Measurements from ENCODE around the gene HOXA3.

HOXA3 gene

GRCh38 chr7:27132978-27133377 lies 19.4 kb downstream of the HOXA3 start:
- in situ Hi-C loops (cut with MboI; ENCODE audit: low sequenced_read_pairs) = no loop called here

- in situ Hi-C loops (cut with MboI; ENCODE audit: low sequenced_read_pairs) = no loop called here
Observed at GRCh38 chr7:27132214-27132613, 20.2 kb downstream of the HOXA3 start.

GRCh38 chr7:27131390-27131819 lies 21.0 kb downstream of the HOXA3 start:
- in situ Hi-C loops (cut with MboI; ENCODE audit: low sequenced_read_pairs) = no loop called here

DNA sequence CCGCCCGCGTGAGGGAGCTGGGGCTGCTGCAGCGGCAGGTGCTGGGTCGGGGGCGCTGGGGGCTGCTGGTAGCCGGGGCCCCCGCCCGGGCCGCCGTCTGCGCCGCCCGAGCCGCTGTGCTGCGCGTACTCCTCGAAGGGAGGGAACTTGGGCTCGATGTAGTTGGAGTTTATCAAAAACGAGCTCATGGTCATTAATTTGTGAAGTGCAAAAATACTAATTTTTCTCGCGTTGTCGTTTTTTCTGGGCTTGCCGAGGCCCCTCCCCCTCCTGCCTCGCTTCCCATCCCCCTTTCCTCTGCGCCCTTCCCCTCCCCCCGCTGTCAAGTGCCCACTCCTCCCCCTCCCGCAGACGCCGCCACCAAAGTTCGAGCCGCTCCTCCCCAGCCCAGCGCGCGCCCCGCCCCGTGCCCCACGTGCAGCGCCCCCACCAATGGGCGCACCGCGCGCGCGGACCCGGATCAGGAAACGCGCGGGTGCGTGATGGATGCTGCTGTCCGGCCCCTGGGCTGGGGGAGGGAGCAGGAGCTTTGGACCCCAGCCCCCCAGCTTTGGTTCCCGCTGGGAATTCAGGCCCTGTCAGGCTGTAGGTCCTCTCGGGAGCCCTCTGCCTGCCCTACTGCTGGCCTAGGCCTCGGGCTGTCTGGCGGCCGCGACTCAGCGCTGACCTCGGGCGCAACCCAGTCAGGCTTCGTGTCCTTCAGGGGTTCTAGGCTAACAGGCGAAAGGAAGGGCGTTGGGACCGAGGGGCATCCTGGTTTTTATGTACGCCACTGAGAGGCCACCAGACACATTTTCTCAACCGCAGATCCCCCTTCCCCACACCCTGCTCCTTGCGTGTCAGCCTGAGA lies 21.6 kb downstream of the HOXA3 start, which contains the start of gene HOXA4:
HOXA4 (minus strand) TSS at position 218 of the 850 bp plus-strand sequence; CDS start at position 194, 24 bp downstream.
- in situ Hi-C loops (cut with MboI; ENCODE audit: low sequenced_read_pairs) = no loop called here

DNA sequence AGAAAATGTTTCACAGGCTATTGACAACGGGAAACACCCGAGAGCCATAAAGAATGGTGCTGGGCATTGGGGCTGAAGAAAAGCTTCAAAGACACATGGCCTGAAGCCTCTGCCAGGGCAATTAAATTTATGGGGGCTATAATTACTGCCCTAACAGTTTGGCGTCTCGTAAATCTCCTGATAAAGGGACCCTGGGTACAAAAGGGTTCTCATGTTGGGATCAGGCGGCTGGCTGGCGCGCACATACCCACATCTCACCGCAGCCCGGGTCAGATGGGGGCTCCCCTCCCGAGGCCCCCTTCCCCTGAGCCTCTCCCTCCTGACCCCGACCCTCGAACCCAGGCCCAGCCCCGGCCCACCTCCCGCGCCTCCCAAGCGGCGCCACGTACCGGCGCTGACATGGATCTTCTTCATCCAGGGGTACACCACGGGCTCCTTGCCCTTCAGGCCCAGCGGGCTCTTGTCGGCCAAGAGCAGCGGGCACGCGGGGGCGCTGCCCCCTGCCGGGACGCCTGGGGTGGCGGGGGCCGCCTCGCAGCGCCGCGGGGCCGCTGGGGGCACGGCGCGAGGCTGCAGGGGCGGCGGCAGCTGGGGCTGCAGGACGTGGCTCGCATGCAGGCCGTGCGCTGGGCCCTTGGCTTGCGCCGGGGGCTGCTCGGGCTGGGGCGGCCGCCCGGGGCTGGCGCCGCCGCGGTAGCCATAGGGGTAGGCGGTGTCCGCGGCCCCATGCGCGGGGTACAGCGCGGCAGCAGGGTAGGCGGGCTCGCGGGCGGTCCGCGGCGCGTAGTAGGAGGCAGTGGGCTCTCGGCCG lies 22.4 kb downstream of the HOXA3 start:
- in situ Hi-C loops (cut with MboI; ENCODE audit: low sequenced_read_pairs) = no loop called here

- in situ Hi-C loops (cut with MboI; ENCODE audit: low sequenced_read_pairs) = no loop called here
Observed at GRCh38 chr7:27128776-27129728, 23.3 kb downstream of the HOXA3 start.

- in situ Hi-C loops (cut with MboI; ENCODE audit: low sequenced_read_pairs) = no loop called here
Observed at GRCh38 chr7:27128034-27128433, 24.3 kb downstream of the HOXA3 start.

- in situ Hi-C loops (cut with MboI; ENCODE audit: low sequenced_read_pairs) = no loop called here
Observed at GRCh38 chr7:27126596-27127327, 25.6 kb downstream of the HOXA3 start.

DNA sequence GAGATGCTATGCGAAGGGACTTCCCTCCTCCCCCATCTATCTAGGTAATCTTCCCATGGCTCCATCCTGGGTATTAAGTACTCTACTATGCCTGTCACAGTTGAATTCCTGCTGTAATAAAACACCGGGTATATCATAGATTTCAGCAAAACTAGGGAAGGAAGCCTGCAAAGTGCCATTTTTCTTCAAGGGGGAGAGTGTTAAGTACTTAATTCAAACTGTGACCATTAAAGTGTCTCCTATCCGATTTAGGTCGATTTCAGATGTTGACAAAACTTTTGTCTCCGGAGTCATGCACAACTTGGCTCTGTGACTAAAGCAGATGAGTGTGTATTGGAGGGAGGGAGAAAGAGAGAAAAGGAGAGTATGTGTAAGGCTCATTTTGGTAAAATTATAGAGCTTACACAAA lies 26.4 kb downstream of the HOXA3 start:
- in situ Hi-C loops (cut with MboI; ENCODE audit: low sequenced_read_pairs) = no loop called here

DNA sequence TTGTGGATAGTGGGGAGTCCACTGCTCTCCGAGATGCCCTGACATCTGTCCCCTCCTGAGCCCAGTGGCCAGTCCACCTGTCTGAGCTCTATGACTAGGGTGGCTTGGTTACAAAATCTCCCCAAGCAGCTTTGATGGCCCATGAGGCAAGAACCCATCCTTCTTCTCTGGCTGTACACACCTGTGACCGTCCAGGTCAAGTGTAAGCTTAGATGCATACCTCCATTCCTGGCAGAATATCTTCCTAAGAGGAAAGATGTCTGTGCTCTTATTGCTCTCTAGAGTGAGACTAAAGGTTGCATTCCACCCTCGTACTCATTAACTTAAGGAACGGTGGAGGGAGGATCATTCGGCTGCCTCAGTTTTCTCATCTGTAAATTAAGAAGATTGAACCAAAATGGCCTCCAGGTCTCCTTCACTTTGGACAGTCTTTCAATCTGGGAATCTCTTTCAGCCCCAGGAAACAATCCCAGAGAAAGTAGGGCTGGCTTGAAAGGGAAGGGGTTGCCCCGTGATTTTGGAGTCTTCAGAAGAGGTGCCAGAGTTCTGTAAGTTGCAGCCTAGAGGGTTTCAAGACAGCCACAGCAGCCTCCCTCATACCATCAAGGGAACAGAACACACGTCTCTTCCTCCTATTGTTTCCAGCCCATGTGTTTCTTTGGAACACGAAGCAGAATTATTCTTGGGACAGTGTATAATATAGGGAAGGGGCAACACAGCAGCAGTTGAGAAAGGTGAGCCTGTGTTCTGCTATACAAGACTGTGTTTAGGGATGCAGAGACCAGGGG lies 27.3 kb downstream of the HOXA3 start:
- in situ Hi-C loops (cut with MboI; ENCODE audit: low sequenced_read_pairs) = no loop called here

DNA sequence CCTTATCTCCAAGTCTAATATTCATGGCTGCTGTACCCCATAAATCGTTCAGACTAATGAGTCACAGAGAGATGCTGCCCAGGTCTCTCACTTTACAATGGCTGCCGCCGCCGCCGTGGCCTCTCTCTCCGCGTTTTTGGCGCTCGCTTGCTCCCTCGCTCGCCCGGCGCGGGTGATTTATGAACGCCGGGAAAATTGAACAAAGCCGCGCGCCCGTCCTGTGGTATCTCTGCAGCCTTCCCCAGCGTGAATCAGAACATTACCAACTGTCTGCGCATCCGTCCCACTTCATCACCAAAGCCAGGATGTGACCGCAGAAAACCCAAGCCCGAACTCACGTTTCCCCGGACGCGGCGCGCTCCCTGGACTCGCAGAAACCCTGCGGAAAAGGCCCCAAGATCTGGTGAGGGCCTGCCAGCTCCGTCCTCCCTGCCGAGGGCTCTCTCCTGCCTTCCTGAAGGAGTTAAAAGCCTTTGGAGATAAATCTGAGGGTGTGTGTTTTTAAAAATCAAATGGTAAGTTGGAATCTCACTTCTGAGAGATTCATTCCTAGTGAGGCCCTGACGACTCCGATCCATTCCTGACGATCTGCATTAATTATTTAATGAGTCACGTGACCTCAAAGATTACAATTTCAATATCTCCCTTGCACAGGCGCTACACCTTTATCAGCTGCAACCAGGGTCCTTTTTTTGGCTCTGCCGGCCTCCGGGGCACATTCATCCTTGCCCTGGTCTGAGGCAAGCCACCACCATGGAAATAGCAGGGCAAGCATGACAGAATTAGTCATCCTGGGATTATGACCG lies 28.1 kb downstream of the HOXA3 start:
- in situ Hi-C loops (cut with MboI; ENCODE audit: low sequenced_read_pairs) = no loop called here

- in situ Hi-C loops (cut with MboI; ENCODE audit: low sequenced_read_pairs) = no loop called here
Observed at GRCh38 chr7:27123477-27124053, 28.8 kb downstream of the HOXA3 start.

DNA sequence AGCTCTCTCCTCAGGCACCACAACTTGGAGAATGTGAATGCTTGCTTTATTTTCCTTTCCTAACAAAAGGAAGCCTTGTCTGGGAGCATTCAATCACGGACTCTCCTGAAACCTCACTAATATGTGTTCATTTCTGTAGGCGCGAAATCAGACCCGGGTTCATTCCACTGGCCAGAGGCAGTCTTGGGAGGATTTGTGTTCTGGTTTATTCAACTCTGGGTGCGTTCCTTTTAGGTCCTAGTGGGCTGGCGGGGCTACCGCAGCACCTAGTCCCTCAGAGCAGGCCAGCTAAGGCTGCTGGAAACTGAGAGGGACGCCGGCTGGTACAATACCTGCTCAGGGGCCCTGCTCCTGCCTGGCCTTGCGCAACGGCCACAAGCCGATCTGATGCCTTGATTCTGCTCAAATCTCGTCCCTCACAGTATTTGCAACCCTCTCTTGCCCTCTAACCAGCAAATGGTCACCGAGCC lies 29.3 kb downstream of the HOXA3 start:
- in situ Hi-C loops (cut with MboI; ENCODE audit: low sequenced_read_pairs) = no loop called here

DNA sequence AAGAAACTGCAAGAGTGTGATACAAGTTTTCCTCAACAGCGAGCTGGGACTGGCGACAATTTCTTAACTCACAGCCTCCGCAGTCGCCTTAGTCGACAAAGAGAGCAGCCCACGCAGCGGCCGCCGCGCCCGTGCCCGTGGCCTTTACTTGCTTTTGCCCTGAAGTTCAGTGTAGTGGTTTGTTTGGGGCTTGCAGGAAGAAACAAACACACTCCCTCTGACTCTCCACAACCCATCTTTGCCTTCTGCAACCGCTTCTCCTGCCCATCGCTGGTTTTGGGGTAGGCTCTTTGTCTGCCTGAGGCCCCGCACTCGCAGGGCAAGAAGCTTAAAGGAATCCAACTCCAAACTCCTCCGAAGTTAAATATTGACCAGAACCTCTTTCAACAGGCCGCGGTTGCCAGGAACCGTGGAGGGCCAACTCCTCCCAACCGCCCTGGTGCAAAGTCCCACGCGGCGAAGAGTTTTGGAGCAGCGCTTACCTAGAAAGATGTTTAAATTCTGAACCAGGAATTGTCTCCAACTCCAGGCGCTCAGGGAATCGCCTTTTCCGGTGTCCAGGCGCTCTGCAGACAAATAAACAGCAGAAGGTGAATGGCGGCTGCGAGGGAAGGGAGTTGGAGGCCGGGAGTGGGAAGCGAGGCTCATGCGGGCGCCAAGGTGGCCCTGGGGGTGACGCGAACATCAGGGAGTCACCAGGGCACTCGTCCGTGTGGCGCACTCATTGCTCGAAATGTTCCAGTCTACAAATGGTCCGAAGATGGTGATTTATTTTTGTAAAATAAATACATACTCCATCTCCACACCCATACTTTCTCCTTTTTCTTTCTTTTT lies 30.1 kb downstream of the HOXA3 start:
- in situ Hi-C loops (cut with MboI; ENCODE audit: low sequenced_read_pairs) = no loop called here

DNA sequence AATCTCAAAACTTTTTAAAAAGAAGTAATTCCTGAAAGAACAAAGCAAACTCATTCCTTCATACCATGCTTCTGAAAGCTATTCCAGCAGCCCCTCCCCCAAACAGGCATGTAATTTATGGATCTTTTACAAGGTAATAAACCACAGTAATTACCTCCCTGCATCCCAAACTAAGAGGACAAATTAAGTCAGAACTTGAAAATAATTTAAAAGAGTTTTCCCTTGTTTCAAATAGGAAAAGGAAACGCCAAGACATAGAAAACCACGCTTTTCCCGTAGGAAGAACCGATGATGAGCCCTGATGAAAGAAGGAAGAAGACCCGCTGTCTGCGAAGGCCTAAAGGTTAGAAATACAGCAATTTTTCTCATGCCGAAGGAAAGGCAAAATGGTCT lies 30.7 kb downstream of the HOXA3 start:
- in situ Hi-C loops (cut with MboI; ENCODE audit: low sequenced_read_pairs) = no loop called here

DNA sequence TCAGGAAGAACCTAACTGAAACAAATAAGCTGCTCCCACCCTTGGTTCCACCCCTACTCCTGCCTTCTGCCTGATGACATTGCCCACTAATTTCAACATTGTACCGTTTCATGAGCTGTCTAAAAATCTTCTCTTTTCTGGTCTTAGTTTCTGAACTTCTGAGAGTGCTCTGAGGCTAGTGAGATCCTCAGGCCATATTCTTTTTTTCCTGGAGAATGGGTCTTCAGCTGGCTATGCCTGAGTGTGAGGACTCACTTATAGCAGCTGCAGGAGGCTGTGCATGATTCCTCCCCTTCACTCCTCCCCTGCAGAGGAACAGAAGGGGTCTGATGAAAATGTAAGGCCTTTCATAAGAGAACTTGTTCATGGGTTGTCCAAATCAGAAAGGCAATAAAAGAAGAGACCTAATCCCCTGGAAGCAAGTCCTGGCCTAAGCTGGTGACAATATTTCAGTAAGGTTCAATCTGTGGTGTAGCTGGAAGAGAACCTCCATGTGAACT lies 32.9 kb downstream of the HOXA3 start:
- in situ Hi-C loops (cut with MboI; ENCODE audit: low sequenced_read_pairs) = no loop called here

DNA sequence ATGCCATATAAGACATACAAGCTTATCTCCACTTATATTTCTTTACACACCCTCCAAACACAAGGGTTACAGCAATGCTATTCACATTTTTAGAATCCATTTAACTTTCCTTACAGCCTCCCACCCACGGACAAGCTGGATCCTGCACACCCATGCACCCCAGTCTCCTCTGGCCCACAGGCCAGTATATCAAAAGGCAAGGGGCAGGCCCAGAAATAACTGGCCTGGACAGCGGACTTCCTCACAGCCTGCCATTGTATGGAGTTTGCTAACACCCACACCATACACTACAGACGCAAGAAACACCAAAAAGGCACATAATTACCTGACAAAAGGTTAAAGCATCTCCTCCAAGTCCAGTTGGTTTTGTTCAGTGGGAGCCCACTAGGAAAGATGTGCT lies 33.8 kb downstream of the HOXA3 start:
- in situ Hi-C loops (cut with MboI; ENCODE audit: low sequenced_read_pairs) = no loop called here
